Transverse colon (tissue), 4 donors: ENCODE data around the gene GRAMD1B.

Experiments used
- CTCF ChIP-seq, 5 experiments: fragments of 200-600 bp in 3 of 5; fragments of 450-650 bp in 2 of 5; sonication (generic) in 3 of 5; IDR thresholded peaks; 1 replicate in 2 of 5; 2 replicates in 3 of 5; pipeline ENCODE4 v1.5.1; 2016 to 2017; ENCODE audit warnings: antibody characterized with exemption in 5 of 5, inconsistent platforms in 3 of 5, mild to moderate bottlenecking in 2 of 5, moderate library complexity in 1 of 5
- POLR2AphosphoS5 ChIP-seq, 3 donors: sonication (generic); formaldehyde crosslinking; IDR thresholded peaks; one replicate each; pipeline ENCODE4 v1.6.1; 2016; ENCODE audit warnings: antibody characterized with exemption in 3 of 3

GRCh38 chr11:123608945-123609344 is 178.9 kb downstream of the GRAMD1B start:
- no peak for TF ChIP-seq CTCF (IDR thresholded peaks at IDR 0.05)
- no peak for TF ChIP-seq POLR2AphosphoS5 (IDR thresholded peaks at IDR 0.05)
